Liver (tissue), 9 donors: ENCODE data around the gene RERE. TPM values are rescaled to one million over a fixed set of nuclear protein-coding genes. Genes with fewer than 3 reads are reported as not detected.

ENCODE experiments used
- DNase-seq: peaks from one replicate; pipeline ENCODE4 v3.0.0-alpha.2; 2017; ENCODE audit warnings: low spot score
- H3K27ac ChIP-seq, 2 donors: one replicate each; pipeline ENCODE4 v1.7.0; 2013; ENCODE audit warnings: inconsistent platforms in 2 of 2, low read length in 2 of 2, control low read depth in 1 of 2, low read depth in 1 of 2, mild to moderate bottlenecking in 1 of 2
- H3K27me3 ChIP-seq, 4 donors: one replicate each; pipeline versions ENCODE4 v1.6.1 to v1.7.0; 2013; ENCODE audit warnings: low read length in 3 of 4, inconsistent platforms in 1 of 4, mild to moderate bottlenecking in 1 of 4, moderate library complexity in 1 of 4; ENCODE audit not compliant: control insufficient read depth in 4 of 4, insufficient read depth in 4 of 4
- H3K36me3 ChIP-seq, 4 donors: one replicate each; pipeline versions ENCODE4 v1.6.1 to v1.7.0; 2013; ENCODE audit warnings: low read length in 3 of 4, mild to moderate bottlenecking in 3 of 4, low read depth in 1 of 4, moderate library complexity in 1 of 4; ENCODE audit not compliant: control insufficient read depth in 4 of 4, insufficient read depth in 3 of 4
- H3K4me1 ChIP-seq, 4 donors: one replicate each; pipeline versions ENCODE4 v1.6.1 to v1.7.0; 2013; ENCODE audit warnings: low read length in 3 of 4, mild to moderate bottlenecking in 3 of 4, moderate library complexity in 1 of 4; ENCODE audit not compliant: control insufficient read depth in 4 of 4, insufficient read depth in 4 of 4
- H3K4me3 ChIP-seq, 3 donors: one replicate each; pipeline versions ENCODE4 v1.6.1 to v1.7.0; 2013; ENCODE audit warnings: low read length in 3 of 3, control low read depth in 1 of 3, low read depth in 1 of 3, mild to moderate bottlenecking in 1 of 3
- H3K9ac ChIP-seq, 2 donors: one replicate each; pipeline ENCODE4 v1.7.0; 2013; ENCODE audit warnings: low read length in 2 of 2, mild to moderate bottlenecking in 2 of 2, moderate library complexity in 2 of 2, control low read depth in 1 of 2, low read depth in 1 of 2
- H3K9me3 ChIP-seq, 4 donors: one replicate each; pipeline versions ENCODE4 v1.6.1 to v1.7.0; 2013; ENCODE audit warnings: low read length in 3 of 4; ENCODE audit not compliant: control insufficient read depth in 4 of 4
- EGR1 ChIP-seq, 2 donors: IDR thresholded peaks; 2 replicates each; pipeline ENCODE4 v1.6.1; 2016 to 2018; ENCODE audit warnings: antibody characterized with exemption in 2 of 2, low read depth in 2 of 2
- FOXA2 ChIP-seq: IDR thresholded peaks from 2 replicates; pipeline ENCODE4 v1.6.1; 2016; ENCODE audit warnings: antibody characterized with exemption
- GABPA ChIP-seq, 2 donors: IDR thresholded peaks in 1 of 2; conservative IDR thresholded peaks in 1 of 2; 2 replicates each; pipeline ENCODE4 v1.6.1; 2016; ENCODE audit warnings: antibody characterized with exemption in 2 of 2, mild to moderate bottlenecking in 1 of 2, moderate library complexity in 1 of 2
- HNF4A ChIP-seq, 2 donors: conservative IDR thresholded peaks; 2 replicates each; pipeline ENCODE4 v1.6.1; 2016; ENCODE audit warnings: antibody characterized with exemption in 2 of 2, mild to moderate bottlenecking in 2 of 2
- HNF4G ChIP-seq: IDR thresholded peaks from 2 replicates; pipeline ENCODE4 v1.6.1; 2016; ENCODE audit warnings: antibody characterized with exemption
- JUND ChIP-seq, 2 donors: IDR thresholded peaks; 2 replicates each; pipeline ENCODE4 v1.6.1; 2016; ENCODE audit warnings: antibody characterized with exemption in 2 of 2
- NR2F2 ChIP-seq: IDR thresholded peaks from 2 replicates; pipeline ENCODE4 v1.6.1; 2016; ENCODE audit warnings: antibody characterized with exemption
- RAD21 ChIP-seq, 2 donors: IDR thresholded peaks; 2 replicates each; pipeline ENCODE4 v1.6.1; 2016; ENCODE audit warnings: antibody characterized with exemption in 2 of 2, mild to moderate bottlenecking in 2 of 2
- RXRA ChIP-seq, 2 donors: IDR thresholded peaks; 2 replicates each; pipeline ENCODE4 v1.6.1; 2017 to 2018; ENCODE audit warnings: antibody characterized with exemption in 2 of 2, mild to moderate bottlenecking in 1 of 2
- SP1 ChIP-seq: IDR thresholded peaks from 2 replicates; pipeline ENCODE4 v1.6.1; 2018; ENCODE audit warnings: antibody characterized with exemption, mild to moderate bottlenecking
- TAF1 ChIP-seq: conservative IDR thresholded peaks from 2 replicates; pipeline ENCODE4 v1.6.1; 2016; ENCODE audit warnings: antibody characterized with exemption, mild to moderate bottlenecking
- YY1 ChIP-seq: IDR thresholded peaks from 2 replicates; pipeline ENCODE4 v1.6.1; 2016; ENCODE audit warnings: antibody characterized with exemption, mild to moderate bottlenecking
- WGBS: extraction: QIAGEN DNeasy Blood & Tissue Kit; methylation state at CpG from one replicate; pipeline ENCODE4 v1.1.7; 2013; 5-methylcytosine and 5-hydroxymethylcytosine counted together
- polyA plus RNA-seq, 2 donors: library from polyadenylated mRNA; stranded (reverse) in 1 of 2; unstranded in 1 of 2; fragments of 200-250 nt in 1 of 2; fragments of >200 nt in 1 of 2; fragmentation: Nextera tagmentation in 1 of 2; extraction: Ambion mirVana in 1 of 2; gene quantifications; one replicate each; pipeline versions ENCODE4 v1.2.1 to v1.2.3, GENCODE V29; 2013 to 2015
- total RNA-seq, 2 donors: library from RNA; depleted of rRNA; stranded (reverse); fragments of >200 nt; gene quantifications; one replicate each; pipeline ENCODE4 v1.2.3, GENCODE V29; 2014
- TF ChIP-seq, protein P1 (sequence below): IDR thresholded peaks from 2 replicates; pipeline ENCODE4 v1.6.1; 2016; ENCODE audit warnings: antibody characterized with exemption, mild to moderate bottlenecking
- TF ChIP-seq, protein P2 (sequence below): IDR thresholded peaks from 2 replicates; pipeline ENCODE4 v1.6.1; 2016; ENCODE audit warnings: antibody characterized with exemption
- TF ChIP-seq, protein P3 (sequence below): IDR thresholded peaks from 2 replicates; pipeline ENCODE4 v1.6.1; 2016; ENCODE audit warnings: antibody characterized with exemption
- TF ChIP-seq, protein P4 (sequence below): fragments of 150-350 bp; IDR thresholded peaks from 2 replicates; pipeline ENCODE4 v1.5.1; 2017; ENCODE audit warnings: improper control_type of control experiment, low read depth, low read length; ENCODE audit not compliant: missing input control
- donor health status: healthy.
- donor health status: healthy.
- donor health status: healthy.
- donor health status: healthy.
- donor health status: healthy.

Gene RERE
- total and polyA plus RNA-seq, 4 donors, result 9.8 to 49.1 (median 24.8) TPM

DNA sequence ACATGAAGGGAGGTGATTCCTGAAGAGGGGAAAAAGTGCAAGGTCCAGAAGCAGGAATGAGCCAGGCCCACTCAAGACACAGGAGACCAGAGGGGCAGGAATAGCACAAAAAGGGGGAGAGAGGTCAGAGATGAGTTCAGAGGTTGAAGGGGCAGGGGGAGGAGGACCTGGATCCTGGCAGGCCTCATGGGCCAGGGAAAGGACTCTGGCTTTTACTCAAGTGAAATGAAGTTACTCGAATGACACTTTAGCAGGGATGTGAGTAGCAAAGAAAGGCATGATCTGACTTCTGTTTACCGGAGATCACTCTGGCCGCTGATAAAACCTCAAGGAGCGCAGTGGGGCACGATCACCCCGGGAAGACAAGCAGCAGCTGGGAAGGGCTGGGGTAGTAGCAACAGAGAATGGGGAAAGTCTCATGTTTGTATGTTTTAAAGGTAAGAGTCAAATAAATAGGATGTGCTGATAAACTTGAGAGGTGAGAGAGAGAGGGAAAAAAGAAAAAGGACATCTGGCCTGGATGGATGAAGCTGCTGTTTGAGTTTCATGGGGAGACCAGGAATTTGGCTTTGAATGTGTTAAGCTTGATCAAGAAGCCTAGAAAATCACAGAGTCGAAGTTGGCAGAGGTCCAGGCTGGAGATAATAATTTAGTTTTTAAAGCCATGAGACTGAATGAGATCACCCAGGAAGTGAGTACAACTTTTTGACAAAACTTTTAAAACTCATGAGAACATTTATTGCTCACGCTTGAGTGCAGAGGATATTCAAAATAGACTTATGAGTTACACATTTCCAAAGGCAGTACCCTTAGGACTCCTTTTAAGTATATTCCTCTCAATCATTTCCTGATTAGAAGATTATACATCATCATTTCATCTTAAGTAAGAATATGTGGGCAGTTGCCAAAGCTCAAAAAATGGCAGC, 156.0 kb downstream of the RERE start:
- DNase-seq, result no peak
- TF ChIP-seq GABPA (IDR thresholded peaks at IDR 0.05 in 1 of 2, conservative IDR thresholded peaks at IDR 0.05 in 1 of 2) (peak in 1 of 2 donors; percentile 8), SP1 (no peak)
- H3K4me3 ChIP-seq, result no peak overlapping the region
- peak overlapping the region; percentile 48 to 55 for H3K27ac ChIP-seq
- no peaks in the 10 kb centered on the region for H3K9me3 ChIP-seq
- WGBS, result 58% methylated on average over 8 of the region's 8 CpGs
- H3K4me1 ChIP-seq, result peaks cover 5 to 31% (median 18%) of the 10 kb centered on the region in 4 donors
- no peaks in the 10 kb centered on the region for H3K36me3 ChIP-seq
- H3K27me3 ChIP-seq, result no peaks in the 10 kb centered on the region
- no peak overlapping the region for H3K9ac ChIP-seq

DNA sequence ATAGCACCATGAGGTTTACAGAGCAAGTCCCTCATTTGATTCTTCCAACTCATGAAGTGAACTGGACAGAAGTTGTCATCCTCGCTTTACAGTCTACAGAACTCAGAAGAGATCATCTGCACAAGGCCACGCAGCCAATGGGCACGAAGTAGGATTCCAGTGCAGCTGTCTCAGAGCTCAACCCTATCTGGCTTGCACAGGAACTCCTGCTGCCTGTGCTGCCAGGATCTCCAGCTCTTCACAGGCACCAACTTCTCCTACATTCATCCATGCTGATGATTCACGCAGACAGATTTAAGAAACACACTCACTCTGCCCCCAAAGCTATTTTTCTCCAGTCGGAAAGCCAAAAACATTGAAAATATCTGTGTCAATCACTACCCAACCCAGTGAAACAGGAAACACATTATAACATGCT, 157.0 kb downstream of the RERE start:
- TF ChIP-seq FOXA2, result no peak
- no peak for TF ChIP-seq RAD21 (IDR thresholded peaks at IDR 0.05)
- no peak for TF ChIP-seq EGR1 (IDR thresholded peaks at IDR 0.05; ENCODE audit: low read depth in 2 of 2)
- TF ChIP-seq NR2F2, result no peak
- TF ChIP-seq RXRA (IDR thresholded peaks at IDR 0.05), result no peak
- TF ChIP-seq, protein P1, sequence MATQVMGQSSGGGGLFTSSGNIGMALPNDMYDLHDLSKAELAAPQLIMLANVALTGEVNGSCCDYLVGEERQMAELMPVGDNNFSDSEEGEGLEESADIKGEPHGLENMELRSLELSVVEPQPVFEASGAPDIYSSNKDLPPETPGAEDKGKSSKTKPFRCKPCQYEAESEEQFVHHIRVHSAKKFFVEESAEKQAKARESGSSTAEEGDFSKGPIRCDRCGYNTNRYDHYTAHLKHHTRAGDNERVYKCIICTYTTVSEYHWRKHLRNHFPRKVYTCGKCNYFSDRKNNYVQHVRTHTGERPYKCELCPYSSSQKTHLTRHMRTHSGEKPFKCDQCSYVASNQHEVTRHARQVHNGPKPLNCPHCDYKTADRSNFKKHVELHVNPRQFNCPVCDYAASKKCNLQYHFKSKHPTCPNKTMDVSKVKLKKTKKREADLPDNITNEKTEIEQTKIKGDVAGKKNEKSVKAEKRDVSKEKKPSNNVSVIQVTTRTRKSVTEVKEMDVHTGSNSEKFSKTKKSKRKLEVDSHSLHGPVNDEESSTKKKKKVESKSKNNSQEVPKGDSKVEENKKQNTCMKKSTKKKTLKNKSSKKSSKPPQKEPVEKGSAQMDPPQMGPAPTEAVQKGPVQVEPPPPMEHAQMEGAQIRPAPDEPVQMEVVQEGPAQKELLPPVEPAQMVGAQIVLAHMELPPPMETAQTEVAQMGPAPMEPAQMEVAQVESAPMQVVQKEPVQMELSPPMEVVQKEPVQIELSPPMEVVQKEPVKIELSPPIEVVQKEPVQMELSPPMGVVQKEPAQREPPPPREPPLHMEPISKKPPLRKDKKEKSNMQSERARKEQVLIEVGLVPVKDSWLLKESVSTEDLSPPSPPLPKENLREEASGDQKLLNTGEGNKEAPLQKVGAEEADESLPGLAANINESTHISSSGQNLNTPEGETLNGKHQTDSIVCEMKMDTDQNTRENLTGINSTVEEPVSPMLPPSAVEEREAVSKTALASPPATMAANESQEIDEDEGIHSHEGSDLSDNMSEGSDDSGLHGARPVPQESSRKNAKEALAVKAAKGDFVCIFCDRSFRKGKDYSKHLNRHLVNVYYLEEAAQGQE, result no peak
- TF ChIP-seq, protein P2, sequence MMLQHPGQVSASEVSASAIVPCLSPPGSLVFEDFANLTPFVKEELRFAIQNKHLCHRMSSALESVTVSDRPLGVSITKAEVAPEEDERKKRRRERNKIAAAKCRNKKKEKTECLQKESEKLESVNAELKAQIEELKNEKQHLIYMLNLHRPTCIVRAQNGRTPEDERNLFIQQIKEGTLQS, result no peak
- no peak for TF ChIP-seq HNF4A (conservative IDR thresholded peaks at IDR 0.05)
- TF ChIP-seq YY1, result no peak
- no peak for TF ChIP-seq HNF4G
- no peak for TF ChIP-seq SP1
- TF ChIP-seq JUND (IDR thresholded peaks at IDR 0.05), result no peak
- TF ChIP-seq, protein P3, sequence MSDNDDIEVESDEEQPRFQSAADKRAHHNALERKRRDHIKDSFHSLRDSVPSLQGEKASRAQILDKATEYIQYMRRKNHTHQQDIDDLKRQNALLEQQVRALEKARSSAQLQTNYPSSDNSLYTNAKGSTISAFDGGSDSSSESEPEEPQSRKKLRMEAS, result no peak
- TF ChIP-seq TAF1, result no peak
- TF ChIP-seq, protein P4, sequence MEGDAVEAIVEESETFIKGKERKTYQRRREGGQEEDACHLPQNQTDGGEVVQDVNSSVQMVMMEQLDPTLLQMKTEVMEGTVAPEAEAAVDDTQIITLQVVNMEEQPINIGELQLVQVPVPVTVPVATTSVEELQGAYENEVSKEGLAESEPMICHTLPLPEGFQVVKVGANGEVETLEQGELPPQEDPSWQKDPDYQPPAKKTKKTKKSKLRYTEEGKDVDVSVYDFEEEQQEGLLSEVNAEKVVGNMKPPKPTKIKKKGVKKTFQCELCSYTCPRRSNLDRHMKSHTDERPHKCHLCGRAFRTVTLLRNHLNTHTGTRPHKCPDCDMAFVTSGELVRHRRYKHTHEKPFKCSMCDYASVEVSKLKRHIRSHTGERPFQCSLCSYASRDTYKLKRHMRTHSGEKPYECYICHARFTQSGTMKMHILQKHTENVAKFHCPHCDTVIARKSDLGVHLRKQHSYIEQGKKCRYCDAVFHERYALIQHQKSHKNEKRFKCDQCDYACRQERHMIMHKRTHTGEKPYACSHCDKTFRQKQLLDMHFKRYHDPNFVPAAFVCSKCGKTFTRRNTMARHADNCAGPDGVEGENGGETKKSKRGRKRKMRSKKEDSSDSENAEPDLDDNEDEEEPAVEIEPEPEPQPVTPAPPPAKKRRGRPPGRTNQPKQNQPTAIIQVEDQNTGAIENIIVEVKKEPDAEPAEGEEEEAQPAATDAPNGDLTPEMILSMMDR, result no peak
- DNase-seq, result no peak
- 72% methylated on average over 5 of the region's 5 CpGs for WGBS
- H3K27me3 ChIP-seq, result no peaks in the 10 kb centered on the region
- no peak overlapping the region for H3K4me3 ChIP-seq
- no peak overlapping the region for H3K9ac ChIP-seq
- no peaks in the 10 kb centered on the region for H3K9me3 ChIP-seq
- H3K36me3 ChIP-seq, result peaks cover 0 to 2% (median 1%) of the 10 kb centered on the region in 4 donors
- peaks cover 3 to 23% (median 11%) of the 10 kb centered on the region in 4 donors for H3K4me1 ChIP-seq
- H3K27ac ChIP-seq, result peak overlapping the region; percentile 48 to 55
